ENCODE measurements around the gene PTRH2. TPM values are rescaled to one million over a fixed set of nuclear protein-coding genes. Genes with fewer than 3 reads are reported as not detected.

Gene PTRH2
- total RNA-seq, 1 experiment from 2014 or later, result 40.8 TPM

DNA sequence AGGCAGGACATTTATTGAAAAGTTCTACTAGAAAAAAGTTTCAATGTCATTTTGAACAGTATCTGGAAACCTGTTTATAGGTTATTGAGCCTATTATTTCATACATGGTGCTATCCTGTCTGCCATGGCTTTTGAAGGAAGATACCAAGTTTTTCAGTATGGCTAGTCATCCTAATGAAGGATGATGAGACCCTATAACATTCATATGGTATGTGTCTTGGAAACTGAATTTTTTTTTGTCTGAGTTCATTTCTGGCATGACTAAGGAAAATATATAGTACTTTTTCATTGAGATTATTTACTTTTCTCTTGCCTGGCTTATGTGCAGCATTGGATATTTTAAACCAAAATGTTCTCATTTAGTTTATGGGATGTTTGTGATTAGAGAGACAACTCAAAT, 57.3 kb downstream of the PTRH2 start:
- peaks cover 59 to 81% (median 76%) of the 10 kb centered on the region in 3 experiments for H3K36me3 Mint-ChIP-seq (ENCODE audit: insufficient read depth in 1 of 3, low read depth in 3 of 3)

More for the DNA sequence above, 57.3 kb downstream of the PTRH2 start:
- Histone ChIP-seq H3K9ac (ENCODE audit: extremely low read depth, insufficient read length, low read length) (no peak overlapping the region), H2BK120ac (ENCODE audit: low read depth, low read length, poor library complexity, severe bottlenecking) (no peak overlapping the region), H3K79me2 (ENCODE audit: insufficient read depth, low read length) (no peaks in the 10 kb centered on the region; the same call in 1 of the 2 replicates), H3K23ac (ENCODE audit: insufficient read length, low read depth, low read length) (no peak overlapping the region), H3K18ac (ENCODE audit: insufficient read length, low read depth, low read length) (no peak overlapping the region), H2AFZ (ENCODE audit: low read length) (no peak overlapping the region), H2BK12ac (ENCODE audit: insufficient read length, low read depth, low read length) (no peak overlapping the region), H2BK20ac (ENCODE audit: low read depth, low read length, poor library complexity, severe bottlenecking) (no peak overlapping the region), H4K5ac (ENCODE audit: insufficient read length, low read depth, low read length) (no peak overlapping the region), H3K9me3 (ENCODE audit: control insufficient read depth, low read depth, low read length) (no peaks in the 10 kb centered on the region), H4K20me1 (ENCODE audit: control insufficient read depth, insufficient read depth, insufficient read length) (no peaks in the 10 kb centered on the region), H3K14ac (ENCODE audit: insufficient read depth, low read length) (no peak overlapping the region), H3K79me1 (ENCODE audit: insufficient read depth, low read depth, low read length, poor library complexity, severe bottlenecking) (peaks cover 7% of the 10 kb centered on the region), H3K4ac (ENCODE audit: low read depth, low read length) (no peak overlapping the region), H3K27ac (ENCODE audit: insufficient read length, low read depth, low read length) (no peak overlapping the region), H3K27me3 (ENCODE audit: insufficient read depth, low read length) (no peaks in the 10 kb centered on the region), H2BK15ac (ENCODE audit: low read depth, low read length) (no peak overlapping the region), H3K4me2 (ENCODE audit: insufficient read depth, insufficient read length, low read length) (no peak overlapping the region), H2AK5ac (ENCODE audit: insufficient read length, low read length) (no peak overlapping the region), H3K23me2 (ENCODE audit: insufficient read length, low read depth, low read length, poor library complexity, severe bottlenecking) (no peaks in the 10 kb centered on the region), H4K8ac (replicated peaks; ENCODE audit: insufficient read length, low read depth, low read length) (no peak overlapping the region), H4K91ac (ENCODE audit: insufficient read length, low read depth, low read length) (no peak overlapping the region), H3K4me1 (ENCODE audit: insufficient read depth, low read length) (no peaks in the 10 kb centered on the region), H3K56ac (ENCODE audit: insufficient read length, low read depth, low read length) (no peak overlapping the region), H2BK5ac (ENCODE audit: insufficient read length, low read length) (no peak overlapping the region), H3T11ph (ENCODE audit: low read length) (no peak overlapping the region)
- peaks cover 0 to 4% of the 10 kb centered on the region in 2 experiments; a peak in 1 of 5 replicates for H3K9me3 Mint-ChIP-seq
- H3K4me1 Mint-ChIP-seq, result no peaks in the 10 kb centered on the region
- H3K27me3 Mint-ChIP-seq (ENCODE audit: low read depth), result no peaks in the 10 kb centered on the region
- no peak for DNase-seq
- H3K27ac Mint-ChIP-seq, result no peak overlapping the region
- H3K4me3 Mint-ChIP-seq, result no peak overlapping the region
- TF ChIP-seq, protein P1, sequence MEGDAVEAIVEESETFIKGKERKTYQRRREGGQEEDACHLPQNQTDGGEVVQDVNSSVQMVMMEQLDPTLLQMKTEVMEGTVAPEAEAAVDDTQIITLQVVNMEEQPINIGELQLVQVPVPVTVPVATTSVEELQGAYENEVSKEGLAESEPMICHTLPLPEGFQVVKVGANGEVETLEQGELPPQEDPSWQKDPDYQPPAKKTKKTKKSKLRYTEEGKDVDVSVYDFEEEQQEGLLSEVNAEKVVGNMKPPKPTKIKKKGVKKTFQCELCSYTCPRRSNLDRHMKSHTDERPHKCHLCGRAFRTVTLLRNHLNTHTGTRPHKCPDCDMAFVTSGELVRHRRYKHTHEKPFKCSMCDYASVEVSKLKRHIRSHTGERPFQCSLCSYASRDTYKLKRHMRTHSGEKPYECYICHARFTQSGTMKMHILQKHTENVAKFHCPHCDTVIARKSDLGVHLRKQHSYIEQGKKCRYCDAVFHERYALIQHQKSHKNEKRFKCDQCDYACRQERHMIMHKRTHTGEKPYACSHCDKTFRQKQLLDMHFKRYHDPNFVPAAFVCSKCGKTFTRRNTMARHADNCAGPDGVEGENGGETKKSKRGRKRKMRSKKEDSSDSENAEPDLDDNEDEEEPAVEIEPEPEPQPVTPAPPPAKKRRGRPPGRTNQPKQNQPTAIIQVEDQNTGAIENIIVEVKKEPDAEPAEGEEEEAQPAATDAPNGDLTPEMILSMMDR (conservative IDR thresholded peaks at IDR 0.05), result no peak

Other genes starting within 250 kb of the PTRH2 start
- gene DHX40, start 141.8 kb downstream of the PTRH2 start, total RNA-seq (2021), result 27.6 and 28.8 TPM in 2 replicates
- gene CLTC, start 87.5 kb downstream of the PTRH2 start, total RNA-seq (2021), result 241 and 254 TPM in 2 replicates
- 79.3 and 83.1 TPM in 2 replicates for gene VMP1, start 224 bp upstream of the PTRH2 start, total RNA-seq (2021)
- 26.4 and 27.1 TPM in 2 replicates for gene TUBD1, start 185.5 kb upstream of the PTRH2 start, total RNA-seq (2021)
- 28.7 and 36.1 TPM in 2 replicates for gene RPS6KB1, start 185.7 kb upstream of the PTRH2 start, total RNA-seq (2021)